Keratinocyte (primary cell): Measurements from ENCODE around the gene GNAT2. TPM values are rescaled to one million over a fixed set of nuclear protein-coding genes. Genes with fewer than 3 reads are reported as not detected.
A peak's percentile ranks its signal among the peaks of the same experiment; 100 is the strongest.

ENCODE experiments used
- DNase-seq: peaks from one replicate; pipeline ENCODE4 v3.0.0-alpha.2; 2011; ENCODE audit warnings: low read depth, missing footprints, low spot score
- FAIRE-seq: peaks from 2 replicates; lab custom pipeline; 2011; peaks lifted over from hg19 to GRCh38; lab: Jason Lieb, UNC
- H2AFZ ChIP-seq: 2 replicates; pipeline ENCODE4 v1.6.0; 2012; ENCODE audit warnings: low read length, control low read depth, inconsistent platforms; ENCODE audit not compliant: control insufficient read depth
- H3K27ac ChIP-seq: 2 replicates; pipeline ENCODE4 v1.5.1; 2011; ENCODE audit warnings: low read length; ENCODE audit not compliant: control insufficient read depth, insufficient read depth
- H3K27me3 ChIP-seq: 3 replicates; pipeline ENCODE4 v1.6.0; 2011; ENCODE audit warnings: low read length; ENCODE audit not compliant: control insufficient read depth, insufficient read depth; ENCODE audit errors: extremely low read depth
- H3K36me3 ChIP-seq, 2 experiments: 2 replicates in 1 of 2; 3 replicates in 1 of 2; pipeline ENCODE4 v1.5.1; 2011; ENCODE audit warnings: low read length in 2 of 2, mild to moderate bottlenecking in 1 of 2; ENCODE audit not compliant: control insufficient read depth in 2 of 2, insufficient read depth in 2 of 2; ENCODE audit errors: extremely low read depth in 1 of 2
- H3K4me1 ChIP-seq: 3 replicates; pipeline ENCODE4 v1.5.1; 2011; ENCODE audit warnings: low read length; ENCODE audit not compliant: control insufficient read depth, insufficient read depth; ENCODE audit errors: extremely low read depth
- H3K4me2 ChIP-seq: 3 replicates; pipeline ENCODE4 v1.6.0; 2011; ENCODE audit warnings: low read depth, low read length; ENCODE audit not compliant: control insufficient read depth, insufficient read depth; ENCODE audit errors: extremely low read depth
- H3K4me3 ChIP-seq, 3 experiments: fragments of 200-600 bp in 1 of 3; sonication (generic) in 1 of 3; 2 replicates in 2 of 3; 3 replicates in 1 of 3; pipeline ENCODE4 v1.5.1; 2011 to 2016; ENCODE audit warnings: low read length in 3 of 3, mild to moderate bottlenecking in 3 of 3, control low read depth in 2 of 3, inconsistent platforms in 1 of 3, low read depth in 1 of 3, mixed read lengths in 1 of 3, mixed run types in 1 of 3, moderate library complexity in 1 of 3; ENCODE audit not compliant: control insufficient read depth in 2 of 3, insufficient read depth in 2 of 3; ENCODE audit errors: extremely low read depth in 1 of 3
- H3K79me2 ChIP-seq: 2 replicates; pipeline ENCODE4 v1.6.0; 2012; ENCODE audit warnings: low read length; ENCODE audit not compliant: control insufficient read depth, insufficient read depth
- H3K9ac ChIP-seq: 3 replicates; pipeline ENCODE4 v1.6.0; 2011; ENCODE audit warnings: low read length; ENCODE audit not compliant: control insufficient read depth, insufficient read depth; ENCODE audit errors: extremely low read depth
- H3K9me1 ChIP-seq: 3 replicates; pipeline ENCODE4 v1.6.0; 2011; ENCODE audit warnings: low read length; ENCODE audit not compliant: control insufficient read depth, insufficient read depth; ENCODE audit errors: extremely low read depth
- H3K9me3 ChIP-seq: 2 replicates; pipeline ENCODE4 v1.5.1; 2012; ENCODE audit warnings: low read depth, low read length; ENCODE audit not compliant: control insufficient read depth
- H4K20me1 ChIP-seq: 3 replicates; pipeline ENCODE4 v1.6.0; 2011; ENCODE audit warnings: low read length; ENCODE audit not compliant: control insufficient read depth, insufficient read depth; ENCODE audit errors: extremely low read depth
- EZH2 ChIP-seq: IDR thresholded peaks from one replicate; pipeline ENCODE4 v1.6.1; 2012; ENCODE audit warnings: inconsistent platforms, mild to moderate bottlenecking, low read length, moderate library complexity
- dilution Hi-C: fragments of 300-500 bp; cut with MboI; formaldehyde crosslinking; loops from one replicate; pipeline ENCODE4 v1.7.0; 2020; ENCODE audit warnings: low sequenced_read_pairs; ENCODE audit not compliant: extremely low pct_ligation_motif_present
- polyA plus RNA-seq, 5 experiments: library from polyadenylated mRNA; depleted of rRNA in 3 of 5; stranded (reverse) in 3 of 5; stranded (forward) in 1 of 5; unstranded in 1 of 5; fragments of >200 nt; gene quantifications; 1 replicate in 1 of 5; 2 replicates in 3 of 5; 3 replicates in 1 of 5; pipeline versions ENCODE4 v1.2.1 to v1.2.3, GENCODE V29; 2011 to 2012; ENCODE audit warnings: missing spikeins in 2 of 5, low read depth in 1 of 5, low replicate concordance in 1 of 5
- TF ChIP-seq, protein P1 (sequence below), 3 experiments: IDR thresholded peaks in 1 of 3; conservative IDR thresholded peaks in 1 of 3; optimal IDR thresholded peaks in 1 of 3; 2 replicates in 2 of 3; 3 replicates in 1 of 3; pipeline versions ENCODE3 to v1.5.1; 2011; ENCODE audit warnings: low read length in 3 of 3, mild to moderate bottlenecking in 3 of 3, moderate library complexity in 2 of 3, control low read depth in 1 of 3, inconsistent platforms in 1 of 3; ENCODE audit not compliant: insufficient read depth in 2 of 3; ENCODE audit errors: extremely low read depth in 1 of 3

Gene GNAT2
- polyA plus RNA-seq, 1 donor (not counting 4 experiments of a cell fraction or from before 2014, with no cell fraction given), result 0.17 TPM

GRCh38 chr1:109655615-109656519 is 36.5 kb upstream of the GNAT2 start, which contains the start of gene GSTM4:
Gene GSTM4 (plus strand): TSS chr1:109656099. CDS start chr1:109656390, 291 bp downstream.
- H3K36me3 ChIP-seq, result no peaks in the 10 kb centered on the region
- H3K79me2 ChIP-seq, result no peaks in the 10 kb centered on the region
- TF ChIP-seq, protein P1, sequence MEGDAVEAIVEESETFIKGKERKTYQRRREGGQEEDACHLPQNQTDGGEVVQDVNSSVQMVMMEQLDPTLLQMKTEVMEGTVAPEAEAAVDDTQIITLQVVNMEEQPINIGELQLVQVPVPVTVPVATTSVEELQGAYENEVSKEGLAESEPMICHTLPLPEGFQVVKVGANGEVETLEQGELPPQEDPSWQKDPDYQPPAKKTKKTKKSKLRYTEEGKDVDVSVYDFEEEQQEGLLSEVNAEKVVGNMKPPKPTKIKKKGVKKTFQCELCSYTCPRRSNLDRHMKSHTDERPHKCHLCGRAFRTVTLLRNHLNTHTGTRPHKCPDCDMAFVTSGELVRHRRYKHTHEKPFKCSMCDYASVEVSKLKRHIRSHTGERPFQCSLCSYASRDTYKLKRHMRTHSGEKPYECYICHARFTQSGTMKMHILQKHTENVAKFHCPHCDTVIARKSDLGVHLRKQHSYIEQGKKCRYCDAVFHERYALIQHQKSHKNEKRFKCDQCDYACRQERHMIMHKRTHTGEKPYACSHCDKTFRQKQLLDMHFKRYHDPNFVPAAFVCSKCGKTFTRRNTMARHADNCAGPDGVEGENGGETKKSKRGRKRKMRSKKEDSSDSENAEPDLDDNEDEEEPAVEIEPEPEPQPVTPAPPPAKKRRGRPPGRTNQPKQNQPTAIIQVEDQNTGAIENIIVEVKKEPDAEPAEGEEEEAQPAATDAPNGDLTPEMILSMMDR (optimal IDR thresholded peaks at IDR 0.05 in 1 of 3, IDR thresholded peaks at IDR 0.05 in 1 of 3, conservative IDR thresholded peaks at IDR 0.05 in 1 of 3; ENCODE audit: extremely low read depth in 1 of 3, insufficient read depth in 2 of 3, low read length in 3 of 3), result peak in 1 of 3 experiments; percentile 6
- no peak for TF ChIP-seq EZH2
- dilution Hi-C loops, result no loop called here
- FAIRE-seq (no peak), DNase-seq (no peak)
- no peaks in the 10 kb centered on the region for H3K9me3 ChIP-seq
- no peaks in the 10 kb centered on the region for H3K27me3 ChIP-seq
- peak within 1 kb of the TSS; percentile 66 for H3K9ac ChIP-seq
- no peaks in the 10 kb centered on the region for H3K9me1 ChIP-seq
- H3K27ac ChIP-seq, result no peak within 1 kb of the TSS
- H4K20me1 ChIP-seq, result no peaks in the 10 kb centered on the region
- H3K4me3 ChIP-seq, result peak within 1 kb of the TSS; percentile 51 to 93 (median 80)
- H2AFZ ChIP-seq, result peak within 1 kb of the TSS; percentile 98
- peaks cover 7% of the 10 kb centered on the region for H3K4me1 ChIP-seq
- H3K4me2 ChIP-seq, result peak within 1 kb of the TSS; percentile 96

DNA sequence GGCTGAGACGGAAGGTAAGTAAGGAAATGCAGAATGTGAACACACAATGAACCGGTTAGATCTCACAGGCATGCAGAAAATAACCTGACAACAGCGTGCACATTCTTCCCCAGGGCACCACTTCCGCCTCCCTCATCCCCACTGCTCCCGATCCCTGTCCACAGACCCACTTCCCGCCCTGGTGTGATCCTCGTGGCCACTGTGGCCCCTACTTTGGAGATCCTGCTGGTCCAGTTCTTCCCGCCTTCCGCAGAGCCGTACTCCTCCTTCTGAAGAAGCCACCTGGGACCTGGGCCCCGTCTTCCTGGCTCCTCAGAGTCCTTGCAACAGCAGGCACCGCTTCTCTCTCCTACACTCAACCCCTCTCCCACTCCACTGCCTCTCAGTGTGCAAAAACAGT is 35.1 kb upstream of the GNAT2 start:
- dilution Hi-C loops, result no loop called here
- Histone ChIP-seq H3K4me2 (no peak overlapping the region), H3K9me1 (no peaks in the 10 kb centered on the region), H3K36me3 (no peaks in the 10 kb centered on the region), H3K79me2 (no peaks in the 10 kb centered on the region), H3K27ac (no peak overlapping the region), H3K4me1 (peaks cover 7% of the 10 kb centered on the region), H4K20me1 (no peaks in the 10 kb centered on the region), H3K4me3 (no peak overlapping the region), H3K9me3 (no peaks in the 10 kb centered on the region), H3K9ac (no peak overlapping the region), H2AFZ (no peak overlapping the region), H3K27me3 (no peaks in the 10 kb centered on the region)
- DNase-seq (no peak), FAIRE-seq (no peak)
- TF ChIP-seq EZH2, result no peak
- TF ChIP-seq, protein P1 (optimal IDR thresholded peaks at IDR 0.05 in 1 of 3, IDR thresholded peaks at IDR 0.05 in 1 of 3, conservative IDR thresholded peaks at IDR 0.05 in 1 of 3; ENCODE audit: extremely low read depth in 1 of 3, insufficient read depth in 2 of 3, low read length in 3 of 3), result no peak
